Dedifferentiated amniotic fluid mesenchymal stem cell (primary cell): Measurements from ENCODE around the gene NAA38.
A peak's percentile ranks its signal among the peaks of the same experiment; 100 is the strongest.

ENCODE experiments used
- DNase-seq: peaks from one replicate; pipeline ENCODE4 v3.0.0-alpha.2; 2016; ENCODE audit errors: extremely low spot score

NAA38 gene

DNA sequence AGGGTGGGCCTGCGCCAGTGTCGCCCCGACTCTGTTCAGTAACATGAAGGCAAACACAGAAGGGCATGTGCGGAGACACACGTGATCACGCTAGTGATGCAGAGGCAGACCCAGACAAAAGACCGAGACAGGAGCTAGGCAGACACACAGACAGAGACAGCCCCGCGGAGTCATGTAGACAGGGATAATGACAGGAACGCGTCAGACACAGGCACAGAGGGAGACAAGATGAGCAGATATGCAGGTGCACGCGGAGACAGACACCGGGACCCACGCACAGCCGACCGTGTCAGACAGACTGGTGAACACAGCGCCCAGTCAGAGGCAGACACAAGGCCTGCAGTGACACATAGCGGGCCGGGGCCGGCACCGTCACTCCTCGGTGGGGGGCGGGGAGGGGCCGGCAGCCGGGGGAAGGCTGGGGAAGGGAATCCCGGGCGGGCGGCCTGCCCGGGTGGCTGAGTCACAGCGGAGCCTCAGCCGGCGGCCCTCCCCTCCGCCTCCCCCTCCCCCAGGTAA is 15.9 kb downstream of the NAA38 start:
- DNase-seq = peak; percentile 75

DNA sequence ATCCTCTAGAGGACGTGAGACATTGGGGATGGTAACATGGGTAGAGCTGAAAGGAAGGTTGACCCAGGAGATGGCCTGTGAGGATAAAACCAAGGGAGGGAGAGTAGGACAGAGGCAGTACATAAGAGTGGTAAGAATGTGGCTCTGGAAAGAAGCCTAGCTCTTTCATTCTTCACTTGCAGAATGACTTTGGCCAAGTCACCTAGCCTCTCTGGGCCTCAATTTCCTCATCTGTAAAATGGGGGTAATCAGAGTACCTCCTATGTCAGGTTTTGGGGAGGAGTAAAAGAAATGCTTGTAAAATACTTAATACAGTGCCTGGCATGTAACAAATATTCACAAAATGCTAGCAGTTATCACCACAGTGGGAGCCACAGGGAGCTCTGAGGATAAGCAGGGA is 16.5 kb downstream of the NAA38 start:
- DNase-seq = no peak

DNA sequence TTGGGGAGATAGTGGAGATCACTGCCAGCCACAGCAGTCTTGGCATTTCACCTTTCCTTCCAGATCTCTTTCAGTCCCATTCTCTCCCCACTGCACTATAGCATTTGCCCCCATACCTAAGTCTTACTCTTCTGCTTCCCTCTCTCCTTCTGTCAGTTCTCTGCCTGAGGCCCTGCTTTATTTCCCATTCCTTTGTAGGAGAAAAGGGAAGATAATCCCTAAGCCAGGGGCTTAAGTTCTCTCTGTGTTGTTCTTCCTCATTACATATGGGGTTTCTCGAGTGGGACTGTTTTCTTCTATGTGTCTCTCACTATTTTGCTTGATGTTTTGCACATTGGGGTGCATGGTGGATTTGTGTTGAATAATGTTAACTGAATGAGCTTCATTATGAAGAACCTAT is 16.9 kb downstream of the NAA38 start:
- no peak for DNase-seq

DNA sequence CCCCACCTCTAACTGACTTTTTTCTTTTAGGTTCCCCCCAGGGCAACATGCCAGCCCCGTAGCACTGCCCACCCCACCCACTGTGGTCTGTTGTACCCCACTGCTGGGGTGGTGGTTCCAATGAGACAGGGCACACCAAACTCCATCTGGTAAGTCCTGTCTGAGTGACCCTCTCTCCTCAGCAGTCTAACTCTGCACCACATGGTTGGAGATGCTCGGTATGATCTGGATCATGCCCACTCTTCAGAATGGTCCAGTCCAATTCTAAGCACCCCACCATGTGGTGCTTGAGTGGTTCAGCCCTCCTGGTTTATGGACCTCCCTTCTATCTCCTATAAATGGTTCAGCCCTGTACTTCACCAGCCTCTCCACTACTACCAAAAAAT is 17.5 kb downstream of the NAA38 start:
- no peak for DNase-seq

DNA sequence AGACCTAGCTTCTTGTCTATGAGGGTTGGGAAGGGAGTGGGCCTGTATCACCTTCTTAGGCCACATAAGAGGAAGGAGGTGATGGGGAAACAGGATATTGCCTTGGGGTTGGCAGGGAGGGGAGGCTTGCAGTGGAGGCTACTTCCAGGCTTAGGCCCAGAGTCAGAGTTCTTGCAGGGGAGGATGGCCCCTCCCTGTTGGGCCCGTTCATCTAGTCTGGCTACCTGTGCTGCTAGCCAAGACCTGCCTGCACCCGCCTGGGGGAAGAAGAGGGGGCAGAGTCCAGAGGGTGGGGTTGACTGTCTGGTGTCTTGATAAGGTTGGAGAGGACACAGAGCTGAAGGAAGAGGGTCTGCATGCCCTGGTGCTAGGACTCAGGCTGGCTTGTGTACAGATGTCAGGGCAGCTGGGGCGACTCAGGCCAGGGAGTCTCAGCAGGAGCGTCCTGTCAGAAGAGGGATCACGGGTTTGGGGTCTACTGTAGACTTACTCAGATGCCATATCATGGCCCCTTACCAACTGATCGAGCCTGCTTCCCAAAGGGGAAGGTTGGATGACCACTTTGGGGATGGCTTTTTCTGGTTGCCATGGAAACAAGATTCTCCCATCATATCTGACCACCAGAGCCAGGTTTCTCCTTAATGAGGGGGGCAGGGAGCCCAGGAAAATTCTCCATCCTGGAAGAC is 18.0 kb downstream of the NAA38 start:
- DNase-seq = no peak

DNA sequence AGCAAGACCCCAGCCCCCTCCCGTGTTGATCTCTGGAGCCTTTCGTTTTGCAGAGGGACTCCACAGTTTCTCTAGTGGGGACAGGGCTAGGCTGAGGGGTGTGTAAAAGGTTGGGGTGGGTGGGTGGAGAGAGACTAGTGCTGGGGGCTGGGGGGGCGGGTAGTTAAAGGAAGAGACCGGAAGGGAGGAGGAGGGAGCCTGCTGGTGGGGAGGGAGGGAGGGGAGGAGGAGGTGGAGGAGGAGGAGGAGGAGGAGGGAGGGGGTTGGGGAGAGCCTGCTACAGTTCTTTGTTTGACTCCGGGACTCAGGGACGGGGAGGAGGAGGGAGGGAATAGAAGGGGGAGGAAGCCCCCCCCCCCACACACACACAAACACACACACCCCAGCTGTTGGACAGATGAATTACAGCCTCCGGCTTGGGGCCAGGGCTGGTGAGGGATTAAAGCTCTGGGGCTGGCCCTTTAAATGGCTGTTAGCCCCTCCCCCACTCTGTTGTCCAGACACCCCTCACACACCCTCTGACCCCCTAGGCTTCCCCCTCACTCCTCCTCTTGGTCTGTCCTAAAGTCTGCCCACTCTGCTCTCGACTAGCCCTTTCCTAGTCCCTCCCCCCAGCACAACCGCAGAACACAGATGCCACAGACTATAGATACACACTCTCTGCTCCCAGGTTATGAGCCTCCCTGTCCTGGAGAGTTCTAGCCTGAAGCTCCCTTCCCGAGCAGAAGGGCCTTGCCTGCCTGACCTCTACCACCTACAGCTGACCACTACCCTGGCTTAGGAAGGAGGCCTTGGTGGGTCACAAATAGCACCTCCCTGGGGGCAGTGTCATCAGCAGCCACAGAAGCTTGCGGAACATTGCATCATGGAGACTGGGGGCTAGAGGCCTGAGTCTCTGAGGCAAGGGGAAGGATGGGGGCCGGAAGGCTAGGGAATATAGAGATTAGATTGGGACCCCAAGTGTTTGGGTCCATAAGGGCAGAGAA is 19.0 kb downstream of the NAA38 start:
- peak; percentile 47 for DNase-seq

DNA sequence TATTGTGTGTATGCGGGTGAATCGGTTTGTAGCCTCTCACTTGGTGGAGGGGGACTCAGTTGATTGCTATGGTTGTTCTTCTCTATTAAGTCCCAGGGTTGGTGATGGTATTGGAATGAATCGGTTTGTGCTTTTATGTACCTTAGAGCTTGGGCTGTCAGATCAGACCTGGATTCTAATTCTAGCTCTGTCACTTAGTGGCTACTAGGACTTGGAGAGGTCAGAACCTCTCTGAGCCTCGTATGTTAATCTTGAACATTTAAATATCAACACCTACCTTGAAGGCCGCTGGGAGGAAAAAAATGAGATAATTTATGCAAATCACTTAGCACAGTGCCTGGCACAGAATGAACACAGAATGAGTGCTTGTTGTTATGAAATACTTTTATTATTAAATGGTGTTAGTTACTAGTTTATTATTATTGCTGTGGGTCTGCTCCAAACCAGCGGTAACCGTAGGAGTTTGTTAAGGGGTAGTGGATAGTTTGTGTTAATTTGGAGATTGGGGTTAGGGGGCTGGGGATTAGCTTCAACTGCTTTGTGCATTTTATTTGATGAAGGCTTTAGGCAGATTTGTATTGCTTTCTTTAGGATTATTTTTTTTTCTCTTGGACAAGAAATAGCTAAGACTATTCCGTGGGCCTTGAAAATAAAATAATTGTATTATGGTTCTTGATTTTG is 19.8 kb downstream of the NAA38 start:
- DNase-seq = no peak

DNA sequence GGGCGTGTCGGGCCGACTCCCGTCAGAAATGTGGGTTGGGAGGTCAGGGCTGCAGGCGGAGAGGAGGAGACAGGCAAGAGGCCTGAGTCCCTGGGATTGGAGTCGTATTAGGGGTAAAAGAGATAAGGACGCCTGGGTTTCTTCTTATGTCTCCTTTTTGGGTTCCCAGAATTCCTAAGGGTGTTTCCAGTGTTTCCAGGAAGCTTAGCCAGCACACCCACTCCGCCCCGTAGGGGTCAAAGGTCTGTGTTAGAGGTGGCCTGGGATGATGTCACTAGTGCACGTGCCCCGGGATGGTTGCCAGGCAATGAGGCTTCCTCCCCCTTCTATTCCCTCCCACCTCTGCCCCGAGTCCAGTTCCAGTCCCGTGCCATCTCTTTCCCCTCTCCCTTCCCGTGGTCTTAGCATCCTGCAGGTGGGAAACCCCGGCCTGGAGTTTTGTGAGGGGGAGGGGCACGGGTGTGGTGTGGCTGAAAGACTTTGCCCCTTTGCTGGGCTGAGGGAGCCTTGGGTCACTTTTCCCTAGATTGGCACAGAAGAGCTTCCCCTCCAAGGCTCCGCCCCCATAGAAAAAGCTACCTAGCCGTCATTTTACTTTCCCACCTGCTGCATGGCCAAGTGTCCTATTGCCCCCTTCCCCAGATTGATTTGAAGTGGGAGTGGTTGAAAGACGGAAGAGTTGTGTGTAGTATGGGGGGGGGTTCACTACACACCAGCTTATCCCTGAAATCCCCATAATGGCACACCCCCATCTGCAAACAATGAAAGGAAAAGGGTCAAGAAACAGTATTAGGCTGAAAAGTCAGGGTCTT is 20.6 kb downstream of the NAA38 start:
- peak; percentile 72 for DNase-seq

DNA sequence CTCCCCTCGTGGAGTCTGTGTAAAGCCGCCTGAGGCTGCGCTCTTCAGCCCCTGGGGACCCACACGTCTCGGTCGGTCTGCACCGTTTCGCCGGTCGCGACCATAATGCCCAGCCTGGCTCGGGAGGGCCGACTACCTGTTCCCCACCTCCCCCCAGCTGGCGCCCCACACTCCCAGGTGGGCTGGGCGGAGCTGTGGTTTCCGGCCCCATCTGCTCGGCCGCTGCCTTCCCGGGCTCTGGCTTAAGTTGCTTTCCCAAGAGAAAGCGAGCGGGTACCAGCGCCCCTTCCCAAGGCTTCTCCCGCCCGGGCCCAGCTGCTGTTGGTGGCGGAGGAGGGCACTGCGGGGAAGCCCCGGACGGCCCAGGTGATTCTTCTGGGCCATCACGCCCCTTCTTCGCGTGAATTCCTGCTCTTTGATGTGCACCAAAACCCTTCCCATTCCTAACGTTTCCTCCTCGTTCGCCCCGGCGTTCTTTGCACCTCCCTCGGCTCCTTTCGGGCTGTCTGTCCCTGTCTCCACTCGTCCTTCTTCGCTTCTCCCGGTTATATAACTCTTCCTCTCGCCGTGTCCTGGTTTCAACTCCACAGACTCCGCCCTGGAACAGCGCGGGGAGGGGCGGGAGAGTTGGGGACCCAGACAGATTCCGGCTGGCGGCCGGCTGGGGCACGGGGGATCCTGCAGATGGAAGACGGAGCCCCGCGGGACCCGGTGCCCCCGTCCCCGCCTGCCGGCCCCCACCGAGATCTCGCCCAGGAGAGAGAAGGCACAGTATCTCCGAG is 21.4 kb downstream of the NAA38 start:
- DNase-seq = peak; percentile 70

DNA sequence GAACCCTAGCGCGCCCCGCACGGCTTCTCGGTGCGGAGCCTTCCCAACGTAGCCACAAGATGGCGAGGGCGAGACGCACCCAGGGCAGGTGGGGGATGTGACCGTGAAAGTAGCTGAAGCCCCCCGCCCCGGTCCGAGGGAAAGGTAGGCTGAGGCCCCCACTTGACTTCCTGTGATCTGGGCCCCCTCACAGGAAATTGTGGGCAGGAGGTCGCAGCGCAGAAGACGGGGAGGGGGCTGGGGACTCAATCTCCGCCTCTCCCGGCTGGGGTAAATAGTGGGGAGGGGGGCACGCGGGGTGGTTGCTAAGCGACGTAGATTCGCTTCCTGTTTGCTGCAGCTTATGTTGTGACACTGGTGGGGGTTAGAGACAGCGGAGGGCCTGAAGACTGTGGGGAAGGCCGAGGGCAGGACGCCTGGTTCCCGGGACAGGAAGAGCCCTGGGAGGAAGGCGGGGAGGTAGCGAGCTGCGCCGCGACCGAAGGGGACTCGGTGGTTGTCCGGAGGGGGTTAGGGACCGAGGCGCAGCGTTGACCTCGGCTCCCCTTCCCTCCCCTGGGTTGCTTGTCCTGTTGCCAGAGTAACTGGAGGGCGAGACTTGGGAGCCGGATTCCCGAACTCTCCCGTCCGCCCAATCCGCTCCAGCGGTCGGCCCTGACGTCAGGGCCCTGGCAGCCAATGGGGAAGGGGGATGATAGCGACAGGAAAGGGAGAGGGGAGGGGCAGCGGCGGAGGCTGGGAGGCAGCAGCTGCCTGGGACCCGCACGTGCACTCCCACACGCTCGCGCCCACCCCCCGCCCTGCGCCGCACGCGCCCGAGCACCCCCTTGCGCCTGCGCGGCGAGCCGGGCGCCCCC is 22.2 kb downstream of the NAA38 start:
- peak; percentile 98 for DNase-seq

DNA sequence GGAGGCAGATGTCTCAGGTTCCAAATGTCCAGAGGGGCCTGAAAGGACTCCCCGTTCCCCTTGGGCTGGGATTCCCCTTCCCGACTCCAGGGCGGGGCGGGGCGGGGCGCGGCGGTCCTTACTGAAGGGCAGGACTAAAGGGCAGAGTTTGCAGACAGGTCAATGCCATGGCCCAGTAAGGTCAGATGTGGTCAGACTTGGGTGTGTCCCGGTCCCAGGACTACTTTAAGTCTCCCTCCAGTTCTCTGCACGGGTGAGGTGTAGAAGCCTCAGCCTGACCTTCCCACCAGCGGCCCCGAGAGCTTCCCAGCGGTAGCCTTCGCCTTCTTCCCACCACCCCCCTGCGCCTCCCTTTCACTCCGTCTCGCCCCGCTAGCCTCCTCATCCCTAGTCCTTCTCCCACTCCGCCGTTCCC is 22.8 kb downstream of the NAA38 start:
- DNase-seq = no peak

DNA sequence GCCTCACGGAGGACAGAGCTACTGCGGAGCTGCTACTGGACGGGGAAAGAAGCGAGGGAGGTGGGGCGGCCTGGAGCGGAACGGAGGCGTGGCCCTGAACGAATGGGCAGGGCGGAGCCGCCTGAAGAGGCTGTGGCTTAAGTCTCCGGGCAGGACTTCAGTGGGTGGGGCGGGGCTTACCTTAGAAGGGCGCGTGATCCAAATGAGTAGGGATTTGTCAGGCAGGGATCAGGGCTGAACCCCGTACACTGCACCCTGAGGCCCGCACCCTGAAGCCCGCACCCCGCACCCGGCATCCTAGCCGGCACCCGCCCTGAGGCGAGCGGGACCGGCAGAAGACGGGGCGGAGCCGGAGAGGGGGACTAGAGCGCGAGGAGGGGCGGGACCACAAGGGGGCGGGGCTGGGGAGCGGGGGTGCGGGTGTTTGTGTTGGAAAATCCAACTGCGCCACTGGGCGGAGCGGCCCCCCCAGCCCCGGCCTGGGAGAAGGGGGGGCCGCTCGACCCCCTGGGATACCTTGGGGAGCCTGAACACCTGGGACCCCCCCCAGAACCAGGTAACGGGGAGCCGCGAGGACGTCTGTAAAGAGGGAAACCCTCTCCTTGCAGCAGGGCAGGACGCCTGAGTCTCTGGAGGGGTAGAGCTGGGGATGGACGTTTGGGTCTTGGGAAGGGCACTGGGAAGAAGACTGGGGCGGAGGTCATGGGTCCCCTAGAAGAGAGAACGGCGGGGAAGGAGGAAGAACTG is 23.4 kb downstream of the NAA38 start, which contains the start of gene KDM6B:
KDM6B (plus strand) TSS at position 423 of the 747 bp plus-strand sequence. CDS start 11,338 bp downstream, outside the sequence.
- peak; percentile 90 for DNase-seq

DNA sequence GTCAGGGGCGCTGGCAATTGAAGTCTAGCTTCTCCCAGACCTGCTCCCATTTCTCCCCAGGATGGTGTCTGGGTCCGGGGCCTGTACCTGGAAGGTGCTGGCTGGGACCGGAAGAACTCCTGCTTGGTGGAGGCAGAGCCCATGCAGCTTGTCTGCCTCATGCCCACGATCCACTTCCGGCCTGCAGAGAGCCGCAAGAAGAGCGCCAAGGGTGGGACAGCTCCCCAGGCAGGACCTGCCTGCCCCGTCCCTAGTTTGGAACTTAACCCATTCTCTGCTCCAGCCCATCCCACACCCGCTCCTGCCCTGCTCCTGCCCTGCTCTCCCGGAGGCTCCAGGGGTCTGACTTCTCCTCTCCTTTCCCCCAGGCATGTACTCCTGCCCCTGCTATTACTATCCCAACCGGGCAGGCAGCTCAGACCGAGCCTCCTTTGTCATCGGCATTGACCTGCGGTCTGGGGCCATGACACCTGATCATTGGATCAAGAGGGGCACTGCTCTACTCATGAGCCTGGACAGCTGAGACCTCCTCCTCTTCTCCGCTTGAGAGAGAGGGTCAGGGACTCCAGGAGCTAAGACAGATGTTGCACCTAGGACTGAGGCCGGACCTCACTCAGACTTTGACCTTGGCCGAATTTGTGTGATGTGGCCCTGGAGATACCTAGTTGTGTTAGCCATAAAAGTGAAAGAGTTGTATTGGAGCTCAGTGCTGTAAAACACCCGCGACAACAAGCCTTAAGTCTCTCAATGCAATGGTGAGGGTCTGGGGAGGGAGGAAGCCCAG is 24.2 kb downstream of the NAA38 start:
- no peak for DNase-seq

DNA sequence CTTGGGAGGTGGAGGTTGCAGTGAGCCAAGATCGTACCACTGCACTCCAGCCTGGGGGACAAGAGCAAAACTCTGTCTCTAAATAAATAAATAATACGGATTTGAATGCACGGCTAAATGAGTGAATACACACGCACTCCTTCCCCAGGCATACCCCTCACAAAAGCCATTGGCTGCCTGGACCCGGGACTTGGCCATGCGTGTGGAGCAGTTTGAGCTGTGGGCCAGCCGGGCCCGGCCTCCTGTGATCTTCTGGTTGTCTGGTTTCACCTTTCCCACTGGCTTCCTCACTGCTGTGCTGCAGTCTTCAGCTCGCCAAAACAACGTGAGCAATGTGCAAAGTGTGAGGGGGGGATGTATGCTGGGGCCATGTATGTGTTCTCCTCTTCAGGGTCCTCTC is 24.9 kb downstream of the NAA38 start:
- DNase-seq = no peak

DNA sequence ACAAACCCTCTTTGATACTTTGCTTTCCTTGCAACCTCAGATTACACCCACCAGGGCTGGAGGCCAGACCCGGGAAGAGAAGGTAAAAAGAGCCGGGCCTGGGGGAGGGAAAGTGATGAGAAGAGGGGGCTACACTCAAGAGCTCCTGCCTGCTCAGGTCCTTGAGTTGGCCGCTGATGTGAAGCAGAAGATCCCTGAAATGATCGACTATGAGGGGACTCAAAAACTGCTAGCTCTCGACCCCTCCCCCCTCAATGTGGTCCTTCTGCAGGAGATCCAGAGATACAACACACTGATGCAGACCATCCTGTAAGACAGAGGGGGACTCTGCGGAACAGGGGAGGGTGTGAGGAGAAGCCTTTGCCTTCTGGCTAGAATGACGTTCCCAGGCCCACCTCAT is 26.1 kb downstream of the NAA38 start:
- DNase-seq = no peak

DNA sequence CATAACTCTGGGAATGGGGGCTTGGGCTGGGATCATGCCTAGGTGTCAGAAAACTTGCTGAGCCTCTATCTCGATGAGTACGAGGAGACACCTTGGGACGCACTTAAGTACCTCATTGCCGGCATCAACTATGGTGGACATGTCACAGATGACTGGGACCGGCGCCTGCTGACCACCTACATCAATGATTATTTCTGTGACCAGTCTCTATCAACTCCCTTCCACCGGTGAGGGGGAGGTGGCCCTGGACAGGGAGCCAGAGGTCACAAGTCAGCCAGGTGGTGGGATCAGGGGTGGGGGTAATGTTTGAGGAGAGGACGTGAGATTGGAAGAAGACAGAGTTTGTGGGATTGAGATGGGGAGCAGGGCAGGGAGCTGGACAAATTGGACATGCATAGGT is 26.7 kb downstream of the NAA38 start:
- DNase-seq = no peak

DNA sequence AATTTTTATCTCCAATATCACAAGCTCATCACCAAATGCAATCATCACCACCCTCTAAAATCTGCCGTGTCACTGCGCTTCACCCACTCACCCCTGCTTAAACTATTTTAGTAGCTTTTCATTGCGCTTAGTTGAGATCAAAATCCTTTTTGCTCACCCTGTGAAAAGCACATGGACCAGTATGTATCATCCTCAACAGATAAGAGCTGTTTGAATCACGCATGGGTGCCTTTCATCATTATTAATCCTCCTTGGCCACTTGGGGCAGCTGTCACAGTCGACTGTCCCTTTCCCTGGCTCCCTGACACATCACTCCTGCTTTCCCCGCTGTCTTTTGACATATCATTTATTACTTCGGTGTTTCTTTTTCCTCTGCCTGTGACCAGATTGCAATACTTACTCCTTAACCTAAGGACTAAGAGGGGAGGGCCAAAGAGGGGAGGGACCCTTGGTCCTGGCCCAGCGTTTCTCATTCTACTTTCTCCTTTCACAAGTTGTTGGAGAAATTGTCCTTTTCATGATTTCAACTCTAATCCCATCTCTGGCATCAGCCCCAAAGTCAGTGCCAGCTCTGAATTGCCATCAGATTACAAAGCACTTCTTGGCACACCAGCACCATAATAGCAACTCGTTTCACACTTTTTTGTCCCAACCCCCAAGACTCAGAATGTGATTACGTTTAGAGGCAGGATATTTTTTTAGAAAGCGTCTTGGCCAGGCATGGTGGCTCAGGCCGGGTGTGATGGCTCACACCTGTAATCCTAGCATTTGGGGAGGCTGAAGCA is 32.0 kb downstream of the NAA38 start:
- DNase-seq = peak; percentile 21
